Measurements from ENCODE around the gene TUBA4B.
"Not testable (repeated sequence)": the region's sequence is repeated elsewhere in the genome, so short reads cannot be mapped to it uniquely, and the experiment has no call there.

The TUBA4B gene

DNA sequence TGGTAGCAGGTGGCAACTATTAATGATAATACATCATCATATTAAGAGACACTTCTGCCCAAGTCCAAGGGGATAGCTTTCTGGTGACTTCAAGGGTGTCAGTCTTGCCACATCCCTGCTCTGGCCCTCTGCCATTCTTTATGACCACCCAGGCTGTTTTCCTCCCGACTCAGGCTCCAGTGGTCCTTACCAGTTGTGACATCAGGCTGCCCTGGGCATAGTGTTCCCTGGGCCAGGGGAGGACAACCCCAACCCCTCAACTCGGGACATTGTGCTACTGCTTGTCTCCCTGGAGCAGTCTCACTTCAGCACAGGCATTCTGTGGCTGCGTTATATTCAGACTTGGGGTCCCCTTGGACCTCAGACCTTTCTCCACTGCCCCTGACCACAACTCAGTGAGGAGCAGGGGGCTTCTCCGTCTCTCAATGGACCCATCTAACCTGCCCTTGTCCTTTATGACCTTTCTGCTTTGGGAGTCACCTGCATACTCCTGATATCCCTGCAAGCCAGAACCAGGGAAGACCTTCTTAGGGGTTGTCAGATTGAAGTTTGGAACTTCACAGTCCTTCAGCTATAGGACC, 39.0 kb downstream of the TUBA4B start:
- no peak for DNase-seq

- DNase-seq: no peak
Measured at GRCh38 chr2:219292616-219293015, 39.6 kb downstream of the TUBA4B start.

GRCh38 chr2:219293736-219294231, 40.7 kb downstream of the TUBA4B start:
- DNase-seq: no peak

DNA sequence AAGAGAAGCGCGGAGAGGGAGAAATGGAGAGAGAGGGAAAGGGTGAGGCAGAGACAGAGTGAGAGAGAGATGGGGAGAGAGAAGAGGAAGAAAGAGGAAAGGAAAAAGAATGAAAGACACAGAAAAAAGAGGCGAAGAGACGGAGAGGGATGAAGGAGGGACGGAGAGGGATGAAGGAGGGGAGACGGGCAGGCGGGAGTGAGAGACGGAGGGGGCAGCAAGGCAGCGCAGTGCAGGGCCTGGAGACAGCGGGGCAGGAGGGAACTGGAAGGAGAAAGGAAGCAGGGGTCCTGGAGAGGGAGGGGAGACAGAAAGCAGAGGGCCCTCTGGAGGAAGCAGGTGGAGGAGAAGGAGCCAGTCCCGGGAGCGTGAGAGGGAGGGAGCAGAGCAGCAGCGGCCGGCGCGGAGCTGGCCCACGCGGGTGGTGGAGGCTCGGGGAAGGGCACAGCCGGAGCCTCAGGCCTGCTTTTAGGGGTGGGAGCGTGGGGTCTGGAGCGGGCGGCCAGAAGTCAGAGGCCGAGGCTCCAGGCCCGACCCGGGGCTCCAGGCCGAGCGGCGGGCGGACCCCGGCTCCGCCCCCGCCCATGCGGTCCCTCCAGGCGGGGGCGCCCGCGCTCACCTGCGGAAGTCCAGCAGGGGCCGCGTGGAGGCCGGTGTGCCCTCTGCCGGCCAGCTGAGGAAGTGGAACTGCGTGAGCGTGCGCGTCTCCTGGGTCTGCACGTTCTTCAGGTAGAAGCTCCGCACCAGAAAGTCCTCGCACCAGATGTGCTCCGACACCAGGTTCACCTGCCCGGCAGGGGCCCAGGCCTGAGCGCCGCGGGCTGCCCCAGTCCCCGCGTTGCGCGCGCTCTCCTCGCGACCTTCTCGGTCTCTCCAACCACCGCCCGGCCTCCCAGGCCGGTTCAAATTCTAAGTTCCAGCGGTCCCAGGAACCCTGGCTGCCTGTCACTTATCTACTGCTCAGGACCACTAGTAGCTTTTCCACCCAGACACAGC, 41.6 kb downstream of the TUBA4B start:
- DNase-seq: peak; percentile 88

- DNase-seq: no peak
Measured at GRCh38 chr2:219296142-219296541, 43.1 kb downstream of the TUBA4B start.

DNA sequence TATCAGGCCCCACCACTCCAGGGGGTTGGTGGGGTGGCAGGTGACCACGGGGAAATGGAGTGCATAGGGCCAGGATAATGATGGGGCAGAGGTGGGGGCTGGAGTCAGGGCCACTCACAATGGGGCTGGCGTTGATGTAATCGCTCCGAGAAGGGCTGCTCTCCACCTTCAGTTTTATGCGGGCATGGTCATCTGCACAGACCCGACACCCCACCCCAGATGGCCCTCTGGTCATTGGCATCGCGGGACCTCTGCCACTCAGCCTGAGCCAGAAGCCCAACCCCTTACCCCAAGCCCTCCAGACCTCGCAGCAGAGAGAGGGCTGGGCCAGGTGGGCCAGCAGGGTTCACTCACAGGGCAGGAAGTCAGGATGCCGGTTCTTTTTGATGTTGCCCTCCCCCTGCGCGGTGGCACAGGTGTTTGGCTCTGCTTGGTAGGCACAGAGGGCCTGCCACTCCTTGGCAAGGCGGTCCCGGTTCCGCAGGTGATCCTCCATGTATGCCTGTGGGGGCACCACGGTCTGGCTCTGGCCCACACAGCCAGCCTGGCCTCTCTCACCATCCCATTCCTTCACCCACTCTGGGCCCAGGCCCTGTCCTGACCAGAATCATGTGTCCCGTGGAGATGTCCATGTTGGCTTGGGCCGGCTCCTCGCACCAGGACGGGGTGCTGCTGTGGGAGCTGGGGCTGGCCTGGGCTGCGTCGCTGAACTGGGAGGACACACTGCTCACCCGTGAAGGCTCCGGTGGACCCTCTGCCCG, 43.8 kb downstream of the TUBA4B start:
- no peak for DNase-seq

- peak; percentile 51 for DNase-seq
Measured at GRCh38 chr2:219297766-219298456, 44.9 kb downstream of the TUBA4B start.

- peak; percentile 84 for DNase-seq
Measured at GRCh38 chr2:219298759-219299371, 45.8 kb downstream of the TUBA4B start.

DNA sequence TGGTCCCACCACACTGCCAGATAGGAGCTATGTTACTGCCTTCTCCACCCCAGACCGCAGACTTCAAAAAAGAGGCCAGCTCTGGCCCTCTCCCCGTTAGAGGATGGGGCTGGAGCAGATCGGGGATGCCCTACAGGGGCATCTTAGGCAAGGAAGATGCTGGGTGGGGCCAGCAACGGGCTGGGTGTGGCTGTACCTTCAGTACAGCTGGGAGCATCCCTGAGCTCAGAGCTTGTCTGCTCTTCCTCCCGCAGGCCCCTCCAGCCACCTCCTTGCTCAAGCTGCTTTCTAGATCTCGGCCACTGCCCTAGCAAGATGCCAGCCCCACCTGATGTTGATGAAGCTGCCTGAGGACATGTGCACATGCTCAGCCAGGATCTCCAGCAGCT, 46.3 kb downstream of the TUBA4B start:
- no peak for DNase-seq

DNA sequence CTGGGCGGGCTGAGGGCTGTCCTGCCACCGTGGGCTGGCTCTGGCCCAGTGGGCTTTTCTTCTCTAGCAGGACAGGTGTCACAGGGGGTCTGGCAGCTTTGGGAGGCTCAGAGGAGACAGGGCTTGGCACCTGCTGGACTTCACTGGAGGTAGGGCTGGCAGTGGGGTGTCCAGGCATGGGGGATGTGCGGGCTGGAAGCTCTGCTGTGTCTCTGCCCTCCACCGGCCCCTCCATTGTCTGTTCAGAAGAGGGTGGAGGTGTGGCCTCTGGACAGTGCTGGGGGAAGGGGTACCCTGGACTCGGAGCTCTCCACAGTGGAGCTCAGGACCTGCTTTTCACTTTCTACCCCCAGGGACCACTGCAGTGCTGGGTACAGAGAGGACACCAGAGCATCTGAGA, 47.0 kb downstream of the TUBA4B start:
- no peak for DNase-seq

GRCh38 chr2:219302412-219302968, 49.4 kb downstream of the TUBA4B start:
- DNase-seq: no peak

DNA sequence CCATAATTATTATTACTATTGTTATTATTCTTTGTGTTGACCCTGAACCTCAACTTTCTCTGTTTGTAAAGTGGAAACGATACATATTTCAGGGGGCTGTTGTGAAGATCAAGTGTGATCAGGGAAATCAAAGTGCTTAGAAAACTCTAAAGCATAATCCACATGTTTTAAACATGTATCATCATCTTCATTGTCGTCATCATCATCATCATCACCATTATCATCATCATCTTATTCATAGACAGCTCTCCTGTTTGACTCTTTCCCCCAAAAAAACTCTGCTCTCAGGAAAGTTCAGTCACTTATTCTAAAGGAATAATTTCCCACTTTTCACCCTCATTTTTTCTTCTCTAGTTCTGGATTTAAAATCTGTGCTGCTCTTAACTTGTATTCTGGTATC, 51.2 kb downstream of the TUBA4B start:
- DNase-seq: no peak

DNA sequence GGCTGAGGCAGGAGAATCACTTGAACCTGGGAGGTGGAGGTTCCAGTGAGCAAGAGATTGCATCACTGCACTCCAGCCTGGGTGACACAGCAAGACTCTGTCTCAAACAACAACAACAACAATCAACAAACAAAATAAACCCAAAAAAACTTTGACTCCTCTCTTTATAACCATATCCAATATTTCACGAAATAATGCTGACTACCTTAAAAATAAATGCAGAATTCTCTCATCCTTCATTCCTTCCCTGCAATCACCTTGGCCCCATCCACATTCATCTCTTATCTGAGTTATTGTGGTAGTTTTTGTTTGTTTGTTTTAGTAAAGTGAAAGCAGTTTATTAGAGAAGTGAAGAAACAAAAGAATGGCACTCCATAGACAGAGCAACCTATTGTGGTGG, 53.0 kb downstream of the TUBA4B start:
- no peak for DNase-seq

DNA sequence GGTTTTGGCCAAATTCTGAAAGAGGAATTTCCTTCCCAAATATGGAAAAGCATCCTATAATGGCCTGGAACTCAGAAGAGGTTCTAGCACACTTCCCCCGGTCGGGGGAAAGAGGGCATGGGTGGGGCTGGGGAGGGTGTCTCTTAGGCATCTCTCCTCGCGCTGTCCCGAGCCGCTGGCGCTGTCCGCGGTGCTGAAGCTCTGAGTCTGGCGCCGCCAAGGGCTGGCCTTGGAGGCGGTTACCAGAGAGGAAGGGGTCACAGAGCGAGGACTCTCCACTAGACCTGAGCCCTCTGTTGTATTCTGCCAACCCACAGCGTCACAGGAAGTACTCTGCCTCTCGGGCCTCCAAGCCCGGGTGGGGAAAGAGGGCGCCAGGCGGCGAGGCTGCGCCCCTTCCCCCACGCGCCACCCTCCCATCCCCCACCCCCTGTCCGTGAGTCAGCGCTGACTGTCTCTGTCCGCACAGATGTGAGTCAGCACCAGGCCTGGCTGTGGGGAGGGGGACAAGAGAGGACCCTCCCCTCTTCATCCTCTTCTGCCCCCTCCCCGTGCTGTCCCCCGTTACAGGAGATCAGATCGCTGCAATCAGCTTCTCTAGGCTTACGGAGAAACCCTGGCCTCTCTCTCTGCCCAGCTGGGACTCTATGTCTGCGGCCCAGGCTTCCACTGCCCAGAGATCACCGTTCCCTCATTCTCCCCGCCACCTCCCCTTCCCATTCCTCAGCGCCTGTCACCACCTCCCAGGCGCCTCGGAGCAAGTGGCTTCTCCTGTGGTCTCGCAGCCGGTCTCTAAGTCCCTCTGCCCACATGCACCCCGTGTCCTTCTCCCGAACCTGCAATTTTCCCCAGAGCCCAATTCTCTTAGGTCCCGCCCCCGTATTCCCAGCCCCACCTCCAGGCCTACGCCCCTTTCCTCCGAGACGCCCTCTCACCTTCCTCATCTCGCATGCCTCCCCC, 55.4 kb downstream of the TUBA4B start:
- DNase-seq: peak; percentile 86

GRCh38 chr2:219309278-219309677, 56.2 kb downstream of the TUBA4B start, which contains the start of gene PTPRN:
Gene PTPRN (minus strand): TSS chr2:219309401. CDS start chr2:219309332, 69 bp downstream.
- DNase-seq: peak; percentile 97

DNA sequence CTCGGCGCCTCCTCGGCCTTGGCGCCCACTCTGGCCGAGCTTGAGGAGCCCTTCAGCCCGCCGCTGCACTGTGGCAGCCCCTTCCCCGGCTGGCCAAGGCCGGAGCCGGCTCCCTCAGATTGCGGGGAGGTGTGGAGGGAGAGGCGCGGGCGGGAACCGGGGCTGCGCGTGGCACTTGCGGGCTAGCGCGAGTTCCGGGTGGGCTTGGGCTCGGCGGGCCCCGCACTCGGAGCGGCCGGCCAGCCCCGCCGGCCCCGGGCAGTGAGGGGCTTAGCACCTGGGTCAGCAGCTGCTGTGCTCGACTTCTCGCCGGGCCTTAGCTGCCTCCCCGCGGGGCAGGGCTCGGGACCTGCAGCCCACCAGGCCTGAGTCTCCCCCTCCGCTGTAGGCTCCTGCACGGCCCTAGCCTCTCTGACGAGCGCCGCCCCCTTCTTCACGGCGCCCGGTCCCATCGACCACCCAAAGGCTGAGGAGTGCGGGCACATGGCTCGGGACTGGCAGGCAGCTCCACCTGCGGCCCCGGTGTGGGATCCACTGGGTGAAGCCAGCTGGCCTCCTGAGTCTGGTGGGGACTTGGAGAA, 59.7 kb downstream of the TUBA4B start:
- DNase-seq: not testable (repeated sequence)

DNA sequence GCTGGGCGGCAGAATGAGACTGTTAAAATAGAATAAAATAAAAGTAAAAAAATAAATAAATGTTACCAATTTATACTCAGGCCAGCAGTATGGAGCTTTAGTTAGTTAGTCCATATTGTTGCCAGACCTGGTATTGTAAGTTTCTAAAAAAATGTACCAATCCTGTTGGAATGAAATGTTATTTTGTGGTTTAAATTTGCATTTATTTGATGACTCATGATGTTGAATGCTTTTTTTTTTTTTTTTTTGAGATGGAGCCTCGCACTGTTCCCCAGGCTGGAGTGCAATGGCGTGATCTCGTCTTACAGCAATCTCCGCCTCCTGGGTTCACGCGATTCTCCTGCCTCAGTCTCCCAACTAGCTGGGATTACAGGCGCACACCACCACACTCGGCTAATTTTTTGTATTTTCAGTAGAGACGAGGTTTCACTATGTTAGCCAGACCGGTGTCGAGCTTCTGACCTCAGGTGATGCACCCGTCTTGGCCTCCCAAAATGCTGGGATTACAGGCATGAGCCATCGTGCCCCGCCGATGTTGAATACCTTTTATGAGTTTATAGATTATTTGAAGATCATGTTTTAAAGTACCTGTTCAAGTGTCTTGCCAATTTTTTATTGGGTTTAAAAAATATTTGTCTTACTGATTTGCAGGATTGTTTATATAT, 61.9 kb downstream of the TUBA4B start:
- no peak for DNase-seq

Measured in NCI-H82 (cell line).